GM18520 (cell line): Measurements from ENCODE around the gene QSOX1.

ENCODE experiments used
- ATAC-seq: cut with Tn5 transposase; IDR thresholded peaks from one replicate; pipeline ENCODE4 v1.9.1; 2021; ENCODE audit not compliant: unreplicated experiment

QSOX1 gene

DNA sequence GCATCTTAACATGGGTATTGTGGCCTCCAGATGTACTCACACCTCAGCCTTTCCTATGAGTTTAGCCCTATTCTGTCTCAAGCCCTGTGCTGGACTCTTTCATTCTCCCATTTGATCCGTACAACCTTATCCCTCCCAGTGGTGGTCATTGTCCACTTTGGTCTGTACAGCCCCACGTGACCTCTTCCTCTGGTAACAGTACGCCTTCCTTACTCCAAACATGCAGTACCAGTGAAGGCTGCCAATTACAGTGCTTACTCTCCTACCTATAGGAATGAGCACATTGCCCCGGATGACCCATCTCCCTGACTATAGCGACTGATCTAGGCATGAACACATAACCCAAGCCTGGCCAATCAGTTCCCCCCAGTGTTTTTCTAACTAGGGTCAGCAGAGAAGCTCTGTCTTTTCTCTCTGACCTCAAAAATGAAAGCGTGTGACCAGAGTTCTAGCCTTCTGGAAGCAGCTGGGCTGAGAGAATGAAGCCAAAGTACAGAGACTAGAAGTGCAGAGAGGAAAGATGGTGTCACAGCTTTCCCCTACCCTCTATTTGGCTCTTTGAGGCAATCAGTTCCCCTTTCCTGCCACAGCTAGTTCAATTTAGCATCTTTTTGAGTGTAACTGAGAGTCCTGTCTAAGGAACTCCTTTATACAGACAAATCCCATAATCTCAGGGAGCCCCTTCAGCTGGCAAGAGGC, 9.9 kb upstream of the QSOX1 start:
- no peak for ATAC-seq

GRCh38 chr1:180145446-180145845, 9.2 kb upstream of the QSOX1 start:
- no peak for ATAC-seq

- ATAC-seq: no peak
These were observed 3.7 kb upstream of the QSOX1 start for GRCh38 chr1:180150982-180151381.

DNA sequence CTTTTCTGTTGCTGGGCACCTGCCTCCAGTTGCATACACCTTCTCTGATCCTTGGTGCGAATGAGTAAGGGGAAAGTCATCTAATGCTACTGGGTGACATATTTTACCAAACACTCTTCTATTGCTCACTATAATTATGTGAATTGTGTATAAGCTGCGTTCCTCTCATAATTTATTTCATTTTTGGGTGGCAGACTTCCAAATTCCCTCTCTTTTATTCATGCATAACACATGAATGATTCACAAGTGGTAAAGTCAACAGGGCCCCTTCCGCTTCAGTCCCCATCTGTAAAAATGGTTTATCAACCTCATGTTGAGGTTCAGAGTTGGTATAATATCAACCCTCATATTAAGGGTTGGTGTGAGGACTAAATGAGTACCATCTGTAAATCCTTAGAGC, 3.2 kb upstream of the QSOX1 start:
- no peak for ATAC-seq

- ATAC-seq: no peak
These were observed 2.1 kb upstream of the QSOX1 start for GRCh38 chr1:180152588-180152987.

- no peak for ATAC-seq
These were observed 1.6 kb upstream of the QSOX1 start for GRCh38 chr1:180153032-180153431.

DNA sequence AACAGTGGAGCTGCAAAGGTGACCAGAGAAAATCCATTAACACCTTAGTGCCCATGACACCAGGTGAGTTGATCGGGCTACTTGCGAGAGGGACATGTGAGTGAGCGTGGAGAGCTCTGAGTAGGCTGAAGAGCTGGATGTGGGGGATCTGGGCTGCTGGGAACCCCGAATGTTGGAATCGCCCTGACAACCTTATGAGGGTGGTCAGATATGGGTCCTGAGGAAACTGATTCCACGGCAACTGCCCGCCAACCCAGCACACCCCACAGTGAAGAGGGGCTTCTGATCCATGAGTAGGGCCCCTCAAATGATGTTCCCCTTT, 705 bp upstream of the QSOX1 start:
- no peak for ATAC-seq

DNA sequence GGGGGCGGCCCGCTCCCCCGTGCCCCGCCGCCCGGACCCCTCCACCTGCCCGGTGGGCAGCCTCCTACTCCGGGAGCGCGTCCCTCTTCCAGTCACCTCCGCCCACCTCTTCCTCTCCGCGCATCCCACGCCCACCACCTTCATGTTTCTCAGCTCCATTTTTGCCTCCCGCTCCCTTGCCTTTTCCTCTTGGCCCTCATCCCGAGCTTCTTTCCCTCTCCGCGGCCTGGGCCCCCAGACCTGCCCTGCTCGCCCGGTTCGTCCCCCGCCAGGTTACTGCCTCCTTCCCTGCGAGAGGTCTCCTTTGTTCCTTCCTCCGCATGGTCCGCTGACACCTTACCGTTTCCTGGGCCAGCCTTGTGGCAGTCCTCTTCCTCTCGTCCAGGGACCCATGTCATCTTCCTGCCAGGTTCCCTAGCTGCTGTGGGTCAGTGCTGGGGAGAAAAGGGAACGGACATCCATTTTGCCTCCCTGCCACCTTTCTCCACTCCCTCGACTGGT, 563 bp downstream of the QSOX1 start:
- no peak for ATAC-seq

DNA sequence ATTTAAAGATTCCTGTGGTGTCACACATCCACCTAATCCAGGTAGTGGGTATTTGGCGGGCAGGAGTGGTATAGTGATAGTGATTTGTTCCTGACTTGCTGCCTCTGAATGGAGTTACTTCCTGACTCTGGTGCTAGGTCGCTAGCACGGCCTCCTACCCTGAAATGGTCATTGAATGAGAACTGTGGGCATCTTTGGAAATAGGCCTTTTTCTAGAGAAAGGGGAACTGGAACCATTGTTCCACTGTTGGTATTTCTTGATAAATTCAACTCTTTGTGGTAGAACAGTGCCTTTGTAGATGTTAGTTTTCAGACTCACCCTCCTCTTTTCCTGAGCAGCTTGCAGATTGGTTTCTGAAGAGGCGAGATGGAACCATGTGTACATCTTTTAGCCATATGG, 1.5 kb downstream of the QSOX1 start:
- no peak for ATAC-seq

DNA sequence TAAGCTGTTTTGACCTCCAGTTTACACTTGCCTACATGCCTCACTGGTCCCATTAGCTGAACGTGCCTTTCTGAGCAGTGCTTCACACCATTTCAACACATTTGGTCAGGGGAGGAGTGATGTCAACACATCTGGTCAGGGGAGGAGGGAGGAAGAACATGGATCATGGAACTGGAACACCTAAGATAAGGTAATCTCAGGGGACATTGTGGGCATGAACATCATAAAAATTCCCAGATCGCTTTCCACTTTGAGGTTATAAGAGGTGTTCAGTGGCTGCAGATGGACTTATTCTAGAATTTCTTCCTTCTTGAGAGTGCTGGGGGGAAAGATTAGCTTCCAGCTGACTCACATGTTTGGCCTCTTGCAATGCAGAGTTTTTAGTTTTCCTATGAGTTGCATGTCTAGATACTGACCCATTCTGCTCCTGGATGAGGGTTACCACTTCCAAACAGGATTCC, 2.0 kb downstream of the QSOX1 start:
- ATAC-seq: no peak

DNA sequence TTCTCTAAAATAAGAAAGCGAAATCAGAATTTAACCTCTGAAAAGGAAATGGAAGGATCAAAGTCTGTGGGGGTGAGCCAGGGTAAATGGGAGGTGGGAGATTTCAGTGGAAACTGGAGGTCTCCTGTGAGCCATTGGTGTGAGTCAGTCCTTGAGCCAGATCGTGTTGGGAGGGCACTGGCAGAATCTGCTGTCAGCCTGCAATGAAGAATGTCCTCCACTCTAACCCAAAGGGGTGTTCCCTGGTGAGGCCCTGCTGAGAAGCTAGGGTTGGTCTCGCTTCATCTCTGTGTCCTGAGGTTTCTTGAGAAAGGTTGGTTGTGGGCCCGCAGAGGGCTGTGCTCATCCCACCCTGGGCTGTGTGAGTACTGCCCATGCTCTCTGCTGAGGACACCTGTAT, 2.4 kb downstream of the QSOX1 start:
- no peak for ATAC-seq

- no peak for ATAC-seq
These were observed 2.9 kb downstream of the QSOX1 start for GRCh38 chr1:180157576-180158057.

DNA sequence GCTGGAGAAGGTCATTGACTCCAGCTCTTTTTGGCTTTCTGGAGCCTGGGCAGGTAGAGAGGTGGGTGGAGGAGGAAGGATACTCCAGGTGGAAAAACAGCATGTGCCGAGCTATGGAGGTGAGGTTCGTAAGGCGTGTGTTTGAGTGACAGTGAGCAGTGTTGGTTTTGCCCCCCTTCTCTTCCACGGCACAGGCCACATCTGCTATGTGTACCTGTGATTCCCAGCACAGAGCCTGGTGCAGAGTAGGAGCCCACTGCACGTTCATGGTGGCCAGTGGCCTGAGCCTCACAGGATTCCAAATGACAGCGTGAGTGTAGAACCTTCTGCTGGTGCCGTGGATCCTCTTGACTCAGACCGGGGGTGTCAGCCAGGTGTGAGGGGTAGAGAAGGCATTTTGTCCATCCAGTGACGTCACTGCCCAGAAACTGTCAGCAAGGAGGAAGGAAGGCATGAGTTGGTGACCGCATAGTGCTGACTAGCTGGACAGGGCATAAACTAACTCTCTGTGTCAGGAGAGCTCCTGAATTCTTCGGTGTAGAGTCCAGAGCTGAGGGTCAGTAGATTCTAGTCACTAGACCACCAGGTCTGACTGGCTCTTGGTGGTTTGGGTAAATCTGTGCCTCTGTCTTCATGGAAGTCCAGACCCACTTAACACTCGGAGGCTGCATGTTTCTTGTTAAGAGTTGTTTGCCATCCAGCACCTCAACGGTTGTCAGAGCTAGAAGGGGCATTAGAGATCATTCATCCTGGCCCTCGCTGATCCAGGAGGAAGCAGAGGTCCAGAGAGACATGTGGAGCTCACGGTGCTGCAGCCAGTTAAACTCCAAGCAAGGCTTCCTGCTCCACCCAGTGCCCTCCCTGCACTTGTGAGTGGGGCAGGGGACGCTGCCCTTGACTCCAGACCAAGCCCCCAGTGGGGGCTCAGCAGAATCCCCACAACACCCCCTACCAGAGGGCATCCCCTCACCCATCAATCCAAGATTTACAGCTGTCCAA, 3.8 kb downstream of the QSOX1 start:
- no peak for ATAC-seq

GRCh38 chr1:180160357-180160756, 5.7 kb downstream of the QSOX1 start:
- ATAC-seq: no peak

DNA sequence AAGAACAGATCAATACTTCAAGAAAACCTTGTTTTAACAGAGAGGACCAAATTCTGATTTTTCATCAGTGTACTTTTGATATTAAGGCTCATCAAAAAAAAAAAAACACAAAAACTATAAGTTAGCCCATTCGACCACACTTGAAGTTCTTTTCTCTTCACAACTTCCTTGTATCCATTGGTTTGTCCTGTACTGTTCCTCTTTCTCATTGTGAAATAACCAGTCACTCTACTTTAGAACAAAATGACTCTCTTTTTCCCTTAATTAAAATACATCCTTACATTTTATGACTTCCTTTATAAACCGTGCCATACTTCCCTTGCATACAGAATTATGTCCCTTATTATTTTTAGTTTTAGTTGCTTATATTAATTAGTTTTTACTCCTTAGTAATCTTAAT, 8.4 kb downstream of the QSOX1 start:
- no peak for ATAC-seq

GRCh38 chr1:180165096-180165495, 10.4 kb downstream of the QSOX1 start:
- ATAC-seq: no peak

GRCh38 chr1:180165509-180166435, 11.1 kb downstream of the QSOX1 start:
- ATAC-seq: no peak

DNA sequence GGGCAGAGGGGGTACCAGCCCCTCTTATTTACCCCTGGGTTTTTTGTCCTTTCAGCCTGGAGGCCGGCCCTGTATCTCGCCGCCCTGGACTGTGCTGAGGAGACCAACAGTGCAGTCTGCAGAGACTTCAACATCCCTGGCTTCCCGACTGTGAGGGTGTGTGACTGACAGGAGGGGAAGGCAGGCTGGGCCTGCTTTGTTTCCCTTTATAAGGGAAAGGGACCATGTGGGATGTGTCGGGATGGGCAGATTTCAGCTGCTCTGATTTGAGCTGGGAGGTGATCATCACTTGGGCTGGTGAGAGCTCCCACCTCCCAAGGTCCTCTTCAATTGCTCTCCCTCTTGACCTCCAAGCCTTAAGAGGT, 11.7 kb downstream of the QSOX1 start:
- ATAC-seq: no peak

DNA sequence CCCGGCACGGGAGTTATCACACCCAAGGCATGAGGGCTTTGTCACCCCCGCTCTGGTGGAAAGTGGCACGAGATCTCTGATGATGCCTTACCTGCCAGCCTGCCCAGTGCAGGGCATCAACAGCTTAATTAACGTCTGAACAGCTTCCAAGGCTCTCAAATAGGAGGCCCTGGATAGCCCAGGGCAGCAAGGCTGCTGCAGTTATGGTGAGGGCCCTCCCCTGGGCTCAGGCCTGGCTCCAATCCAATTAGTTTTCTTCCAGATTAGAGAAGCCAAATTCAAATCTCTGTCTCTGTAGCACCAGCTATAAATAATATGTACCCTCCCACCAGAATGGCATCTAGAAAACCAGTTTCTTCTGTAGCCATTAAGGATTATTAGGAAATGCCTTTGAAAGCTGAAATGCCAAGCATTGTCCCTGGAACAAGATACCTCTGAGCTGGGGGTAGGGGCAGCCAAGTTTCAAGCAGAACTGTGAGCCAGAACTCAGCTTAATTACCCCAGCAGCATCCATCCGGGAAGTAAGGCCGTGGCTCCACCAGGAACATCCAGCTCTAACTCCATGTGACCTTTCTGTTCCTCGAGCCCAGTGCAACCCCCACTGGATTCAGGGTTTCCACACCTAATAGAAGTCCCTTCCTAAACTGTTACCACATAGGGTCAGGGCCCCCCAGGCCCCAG, 12.5 kb downstream of the QSOX1 start:
- no peak for ATAC-seq

- ATAC-seq: no peak
These were observed 13.2 kb downstream of the QSOX1 start for GRCh38 chr1:180167721-180168467.
